HG02678 (cell line): ENCODE data around the gene RANGAP1.

Experiments
- ATAC-seq: cut with Tn5 transposase; IDR thresholded peaks from one replicate; pipeline ENCODE4 v1.9.1; 2021; ENCODE audit warnings: mild to moderate bottlenecking, moderate library complexity; ENCODE audit not compliant: unreplicated experiment

Gene RANGAP1, protein sequence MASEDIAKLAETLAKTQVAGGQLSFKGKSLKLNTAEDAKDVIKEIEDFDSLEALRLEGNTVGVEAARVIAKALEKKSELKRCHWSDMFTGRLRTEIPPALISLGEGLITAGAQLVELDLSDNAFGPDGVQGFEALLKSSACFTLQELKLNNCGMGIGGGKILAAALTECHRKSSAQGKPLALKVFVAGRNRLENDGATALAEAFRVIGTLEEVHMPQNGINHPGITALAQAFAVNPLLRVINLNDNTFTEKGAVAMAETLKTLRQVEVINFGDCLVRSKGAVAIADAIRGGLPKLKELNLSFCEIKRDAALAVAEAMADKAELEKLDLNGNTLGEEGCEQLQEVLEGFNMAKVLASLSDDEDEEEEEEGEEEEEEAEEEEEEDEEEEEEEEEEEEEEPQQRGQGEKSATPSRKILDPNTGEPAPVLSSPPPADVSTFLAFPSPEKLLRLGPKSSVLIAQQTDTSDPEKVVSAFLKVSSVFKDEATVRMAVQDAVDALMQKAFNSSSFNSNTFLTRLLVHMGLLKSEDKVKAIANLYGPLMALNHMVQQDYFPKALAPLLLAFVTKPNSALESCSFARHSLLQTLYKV

DNA sequence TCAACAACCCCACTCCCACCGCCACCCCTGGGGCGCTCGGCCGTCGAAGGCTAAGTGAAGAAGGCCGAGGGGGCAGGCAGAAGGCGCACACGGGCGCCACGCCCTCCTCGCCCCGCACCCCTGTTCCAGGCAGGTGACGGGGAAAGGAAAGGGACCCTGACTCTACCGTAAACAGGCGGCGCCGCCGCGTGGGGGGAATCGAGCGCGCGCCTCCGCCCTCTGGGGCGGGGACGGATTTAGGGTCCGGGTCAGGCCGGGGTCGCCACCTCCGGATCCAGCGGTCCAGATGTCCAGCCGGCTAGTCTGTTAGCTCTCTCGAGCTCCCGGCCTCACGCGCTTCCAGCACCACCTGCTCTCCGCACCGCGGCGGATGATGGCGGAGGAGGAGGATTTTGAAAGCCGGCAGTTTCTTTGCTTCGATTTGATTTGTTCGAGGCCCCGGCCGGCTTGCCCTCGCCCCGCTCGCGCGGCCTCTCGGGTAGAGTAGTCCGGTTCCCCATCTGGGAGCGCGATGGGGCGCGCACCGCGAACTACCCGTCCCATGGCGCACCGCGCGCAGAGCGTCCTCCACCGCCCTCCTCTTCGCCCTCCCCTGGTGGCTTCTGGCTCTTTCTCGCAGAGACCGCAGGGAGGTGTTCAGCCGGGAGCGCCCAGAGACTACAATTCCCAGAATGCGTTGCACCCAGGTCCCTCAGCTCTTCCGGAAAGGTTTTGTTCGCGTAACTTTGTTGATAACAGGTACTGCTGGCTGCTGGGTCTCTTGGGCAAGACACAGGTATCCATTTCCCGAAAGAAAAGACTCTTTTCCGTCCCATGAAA lies at the start of gene RANGAP1:
Gene RANGAP1 (minus strand): TSS at position 368 of the 819 bp plus-strand sequence. CDS start 5,143 bp downstream, outside the sequence.
- peak; percentile 97 for ATAC-seq

DNA sequence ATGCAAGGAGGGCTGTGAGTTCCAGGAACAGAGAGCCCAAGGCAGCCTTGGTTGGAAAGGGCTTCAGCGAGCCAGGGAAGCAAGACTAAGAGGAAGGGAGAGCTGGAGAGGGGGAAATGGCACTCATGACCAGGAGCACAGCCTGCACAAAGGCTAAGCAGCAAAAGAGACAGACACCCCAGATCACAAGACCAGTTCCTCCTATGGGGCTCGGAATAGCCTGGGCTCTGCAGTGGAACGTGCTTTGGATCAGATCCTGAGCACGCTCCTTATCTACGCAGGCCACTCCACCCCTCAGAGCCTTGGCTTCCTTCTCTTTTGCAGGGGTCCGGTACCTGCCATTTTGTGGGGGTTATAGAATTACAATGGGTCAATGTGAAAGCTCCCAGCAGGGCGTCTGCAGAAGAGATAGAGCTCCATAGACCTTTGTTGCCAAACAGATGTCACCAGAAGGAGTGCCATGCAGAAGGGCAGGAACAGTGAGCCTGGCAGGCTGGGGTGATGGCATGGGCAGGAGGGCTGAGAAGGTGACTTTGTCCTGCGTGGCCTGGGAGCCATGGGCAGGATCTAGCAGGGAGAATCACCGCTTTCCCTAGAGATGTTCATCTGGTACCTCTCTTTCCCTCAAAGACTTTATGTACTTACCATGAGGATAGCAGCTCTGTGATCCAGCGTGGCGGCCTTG lies 49.1 kb upstream of the RANGAP1 start:
- no peak for ATAC-seq

DNA sequence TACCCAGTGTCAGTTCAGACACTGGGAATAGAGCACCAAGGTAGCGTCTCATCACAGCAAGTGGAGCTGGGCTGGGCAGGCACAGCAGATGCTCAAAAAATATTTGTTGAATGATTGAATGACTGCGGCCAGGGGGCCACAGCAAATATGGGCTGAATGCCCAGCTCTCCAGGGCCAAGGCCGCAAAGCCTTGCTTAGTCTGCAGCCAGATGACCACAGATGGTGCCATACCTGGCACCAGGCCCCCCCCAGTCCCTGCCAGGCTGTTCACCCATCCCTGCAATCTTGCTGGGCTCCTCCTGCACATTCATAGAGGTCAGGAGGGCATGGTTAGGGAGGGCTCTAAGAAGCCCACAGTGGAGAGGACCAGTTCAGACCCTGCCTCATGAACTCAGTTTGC lies 48.2 kb upstream of the RANGAP1 start:
- no peak for ATAC-seq

DNA sequence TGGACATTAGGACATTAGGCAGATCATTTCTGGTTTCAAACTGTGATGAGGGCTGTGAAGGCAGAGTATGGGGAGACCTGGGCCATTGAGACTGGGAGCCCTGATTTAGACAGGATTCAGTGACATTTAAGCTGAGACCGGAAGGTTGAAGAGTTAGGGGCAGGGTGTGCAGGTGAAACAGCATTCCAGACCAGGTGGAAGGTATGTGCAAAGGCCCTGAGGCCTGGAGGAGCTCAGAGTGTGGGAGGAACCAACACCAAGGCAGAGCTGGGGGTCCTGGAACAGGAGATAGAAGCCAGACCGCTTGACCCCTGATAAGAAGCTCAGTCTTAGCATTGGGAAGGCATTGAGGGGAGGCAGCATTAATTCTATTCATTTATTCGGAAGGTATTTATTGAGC lies 47.8 kb upstream of the RANGAP1 start:
- ATAC-seq: no peak

DNA sequence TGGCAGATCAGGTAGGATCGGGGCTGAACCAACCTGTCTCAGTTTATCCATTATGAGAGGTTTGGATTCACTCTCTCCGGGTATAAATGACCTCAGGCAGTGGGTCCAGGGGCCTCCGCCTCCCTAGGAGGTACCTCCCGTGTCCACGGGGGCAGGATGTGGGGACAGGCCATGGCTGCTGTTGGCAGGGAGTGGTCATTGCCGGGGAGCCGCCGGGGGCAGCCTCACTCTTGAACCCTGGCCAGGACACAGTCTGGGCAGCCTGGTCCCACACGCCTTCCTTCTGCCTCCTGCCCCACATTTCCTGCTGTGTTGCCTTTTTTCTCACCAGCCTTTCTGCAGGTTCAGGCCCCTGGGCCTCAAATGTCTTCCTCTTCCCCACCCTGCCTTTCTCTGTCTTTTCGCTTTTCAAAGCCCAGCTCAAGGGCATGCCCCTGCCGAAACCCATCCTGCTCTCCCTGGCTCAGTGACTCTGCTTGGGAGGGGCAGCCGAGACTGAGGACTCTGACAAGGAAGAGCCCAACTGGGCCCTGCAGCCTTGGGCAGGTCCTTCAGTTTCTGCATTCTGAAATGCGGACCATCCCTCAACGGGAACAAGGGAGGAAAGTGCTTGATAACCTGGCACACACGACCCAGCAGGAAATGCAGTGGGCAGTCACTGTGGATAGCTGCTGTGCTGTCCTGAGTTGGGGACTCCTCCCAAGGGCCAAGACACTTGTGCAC lies 46.4 kb upstream of the RANGAP1 start:
- no peak for ATAC-seq

DNA sequence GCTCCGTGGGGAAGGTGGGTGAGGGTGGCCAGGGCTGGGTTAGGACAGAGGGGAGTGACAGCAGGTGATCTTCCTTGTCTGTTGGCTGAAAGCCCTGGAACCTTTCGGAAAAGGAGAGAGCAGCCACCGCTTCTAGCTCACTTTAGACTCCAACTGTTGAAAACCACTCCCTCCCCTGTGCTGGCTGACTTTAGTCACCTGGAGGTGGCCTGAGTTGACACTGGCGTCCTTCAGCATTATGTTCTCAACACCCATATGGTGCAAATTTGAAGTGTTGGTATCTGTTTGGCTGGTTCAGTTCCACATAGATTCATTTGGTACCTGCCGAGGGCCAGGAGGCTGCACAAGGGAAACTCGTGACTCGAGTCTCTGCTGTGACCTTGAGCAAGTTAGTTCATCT lies 44.2 kb upstream of the RANGAP1 start:
- ATAC-seq: no peak

DNA sequence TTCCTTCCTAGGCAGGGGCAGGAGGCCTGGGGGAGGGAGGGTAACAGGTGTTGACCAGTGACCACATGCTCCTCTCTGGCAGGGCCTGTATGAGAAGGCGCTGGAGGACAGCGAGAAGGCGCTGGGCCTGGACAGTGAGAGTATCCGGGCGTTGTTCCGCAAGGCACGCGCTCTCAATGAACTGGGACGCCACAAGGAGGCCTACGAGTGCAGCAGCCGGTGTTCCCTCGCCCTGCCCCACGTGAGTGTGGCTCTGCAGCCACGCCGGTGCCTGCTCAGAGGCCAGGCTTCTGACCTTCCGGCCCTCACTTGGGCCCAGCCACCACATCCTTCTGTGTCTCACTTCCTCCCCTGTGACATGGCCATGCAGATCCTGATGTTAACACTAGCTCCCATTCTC lies 41.1 kb upstream of the RANGAP1 start:
- no peak for ATAC-seq

DNA sequence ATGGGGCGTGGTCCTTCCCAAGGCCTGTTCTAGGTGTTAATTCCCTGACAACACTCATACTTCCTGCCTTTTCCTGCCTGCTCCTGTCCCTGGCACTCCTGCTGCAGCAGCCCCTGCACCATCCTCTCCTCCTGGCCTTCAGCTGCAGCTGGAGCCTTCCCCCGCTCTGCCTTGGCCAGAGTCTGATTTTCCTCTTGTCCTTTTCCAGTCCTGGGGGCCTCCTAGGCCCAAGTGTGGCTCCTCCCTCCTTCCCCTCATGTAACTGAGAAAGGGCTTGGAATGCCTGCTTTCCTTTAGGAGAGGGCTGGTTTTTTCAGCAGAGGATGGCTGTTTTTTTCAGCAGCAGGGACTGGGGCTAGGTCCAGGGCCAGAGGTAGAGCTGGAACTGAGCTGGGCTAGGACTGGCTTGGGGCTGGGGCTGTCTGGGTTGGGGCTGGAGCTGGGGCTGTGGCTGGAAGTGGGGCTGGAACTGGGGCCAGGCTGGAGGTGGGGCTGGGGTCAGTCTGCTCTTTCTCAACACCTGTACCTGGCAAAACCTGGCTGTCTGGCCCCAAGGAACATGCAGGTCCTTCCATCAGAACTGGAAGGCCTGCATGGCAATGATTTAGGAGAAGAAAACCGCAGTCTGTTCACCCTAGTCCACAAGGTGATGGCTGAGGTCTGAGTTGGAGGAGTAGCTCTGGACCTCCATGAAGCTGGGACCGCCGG lies 39.0 kb upstream of the RANGAP1 start:
- ATAC-seq: no peak

DNA sequence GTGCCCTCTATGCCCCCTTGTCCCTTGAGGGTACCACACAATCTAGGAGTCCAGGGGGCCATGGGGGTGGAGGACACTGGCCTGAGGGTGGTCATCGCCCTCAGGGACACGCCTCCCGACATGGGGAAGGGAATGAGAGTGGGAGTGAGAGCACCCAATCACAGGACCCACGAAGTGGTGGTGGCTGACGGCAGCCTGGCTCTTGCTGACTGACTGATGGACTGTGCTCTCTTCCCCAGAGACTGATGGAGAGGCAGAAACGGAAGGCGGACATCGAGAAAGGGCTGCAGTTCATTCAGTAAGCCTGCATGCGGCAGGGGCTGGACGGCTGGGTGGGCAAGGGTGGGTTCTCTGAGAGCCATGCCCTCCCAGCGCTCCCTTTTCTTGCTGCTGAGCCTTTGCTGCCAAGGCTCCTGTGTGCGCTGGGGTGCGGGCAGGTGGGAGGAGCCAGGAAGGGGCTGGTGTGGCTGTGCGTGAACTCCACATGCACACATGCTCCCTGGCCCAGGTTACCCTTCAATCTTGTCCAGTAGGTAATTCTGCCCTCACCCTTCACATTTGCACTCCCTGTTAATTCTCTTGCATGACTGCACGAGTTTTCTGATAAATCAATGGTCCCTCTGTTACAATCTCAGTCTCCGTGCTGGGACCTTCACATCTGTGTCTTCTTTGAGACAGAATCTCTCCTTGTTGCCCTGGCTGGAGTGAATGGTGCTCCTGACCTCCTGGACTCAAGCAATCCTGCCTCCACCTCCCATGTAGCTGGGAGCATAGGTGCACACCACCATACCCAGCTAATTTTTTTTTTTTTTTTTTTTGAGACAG lies 34.6 kb upstream of the RANGAP1 start:
- ATAC-seq: no peak

DNA sequence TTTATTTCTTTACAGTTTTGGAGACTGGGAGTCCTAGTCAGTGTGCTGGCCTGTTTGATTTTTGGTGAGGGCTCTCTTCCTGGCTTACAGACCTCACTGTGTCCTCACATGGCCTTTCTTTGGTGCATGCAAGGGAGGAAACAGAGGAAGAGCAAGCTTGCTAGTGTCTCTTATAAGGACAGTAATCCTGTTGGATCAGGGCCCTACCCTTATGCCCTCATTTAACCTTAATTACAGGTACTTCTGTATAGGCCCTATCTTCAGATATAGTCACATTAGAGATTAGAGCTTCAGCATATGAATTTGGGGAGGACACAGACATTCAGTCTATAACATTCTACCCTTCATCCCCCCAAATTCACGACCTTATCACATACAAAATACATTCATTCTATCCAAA lies 29.6 kb upstream of the RANGAP1 start:
- ATAC-seq: no peak

DNA sequence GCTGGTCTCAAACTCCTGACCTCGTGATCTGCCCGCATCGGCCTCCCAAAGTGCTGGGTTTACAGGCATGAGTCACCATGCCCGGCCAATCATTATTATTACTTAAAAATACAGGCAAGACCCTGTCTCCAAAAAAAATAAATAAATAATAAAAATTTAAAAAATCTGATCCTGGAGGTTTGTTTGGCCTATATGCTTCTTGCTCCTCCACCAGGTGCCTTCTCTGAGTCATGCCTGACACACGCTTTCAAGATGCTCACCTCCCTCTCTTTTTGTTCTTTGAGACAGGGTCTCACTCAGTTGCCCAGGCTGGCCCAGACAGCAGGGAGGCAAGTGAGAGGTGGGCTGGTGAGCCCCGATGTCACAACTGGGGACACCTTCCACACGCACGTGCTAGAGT lies 28.8 kb upstream of the RANGAP1 start:
- ATAC-seq: no peak

DNA sequence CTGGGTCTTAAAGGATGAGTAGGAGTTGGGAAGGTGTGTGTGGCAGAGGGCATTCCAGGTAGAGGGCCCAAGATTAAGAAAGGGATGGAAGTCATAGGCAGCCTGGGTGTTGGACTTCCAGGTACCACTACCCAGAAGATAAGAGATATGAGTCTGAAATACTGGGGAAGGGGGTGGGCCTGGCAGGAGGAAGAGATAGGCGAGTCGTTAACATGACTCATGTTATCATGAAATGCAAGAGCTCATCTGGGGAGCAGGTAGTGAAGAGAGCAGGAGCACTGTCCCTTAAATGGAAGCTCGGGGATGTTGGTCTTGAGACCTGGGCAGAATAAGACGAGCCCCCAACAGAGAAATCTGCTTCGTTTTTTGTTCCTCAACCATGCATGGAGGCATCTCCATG lies 25.5 kb upstream of the RANGAP1 start:
- no peak for ATAC-seq

DNA sequence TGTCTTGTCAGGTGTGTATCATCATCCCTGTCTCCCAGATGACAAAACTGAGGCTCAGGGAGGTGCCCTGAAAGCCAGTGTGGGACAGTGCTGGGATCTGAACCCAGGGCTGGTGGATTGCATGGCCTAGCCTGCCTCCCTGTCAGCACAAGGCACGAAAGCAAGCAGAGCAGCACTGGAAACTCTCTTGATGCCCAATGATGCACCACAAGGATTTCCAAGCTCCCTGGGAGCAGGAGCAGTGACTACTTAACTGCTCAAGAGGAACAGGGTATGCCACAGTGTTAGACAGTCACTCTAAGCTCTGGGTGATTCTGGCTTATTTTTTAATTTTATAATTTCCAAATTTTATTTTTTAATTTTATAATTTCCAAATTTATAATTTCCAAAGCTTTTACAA lies 24.3 kb upstream of the RANGAP1 start:
- ATAC-seq: no peak

DNA sequence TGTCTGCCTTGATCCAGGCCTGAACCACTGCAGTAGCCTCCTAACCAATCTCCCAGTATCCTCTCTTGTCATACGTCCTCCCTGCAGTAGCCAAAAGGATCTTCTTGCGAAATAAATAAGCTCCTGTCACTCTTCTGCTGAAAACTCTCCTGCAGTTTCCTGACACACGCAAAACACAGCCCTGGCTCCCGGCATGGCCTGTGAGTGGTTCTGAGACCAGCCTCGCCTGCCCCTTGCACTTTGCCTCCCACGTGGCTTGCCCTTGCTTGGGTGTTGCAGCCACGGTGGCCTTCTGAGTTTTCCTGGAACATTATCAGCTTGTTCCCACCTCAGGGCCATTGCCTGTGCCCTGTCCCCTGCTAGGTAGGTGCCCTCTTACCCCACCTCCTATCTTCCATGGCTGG lies 22.6 kb upstream of the RANGAP1 start:
- no peak for ATAC-seq

DNA sequence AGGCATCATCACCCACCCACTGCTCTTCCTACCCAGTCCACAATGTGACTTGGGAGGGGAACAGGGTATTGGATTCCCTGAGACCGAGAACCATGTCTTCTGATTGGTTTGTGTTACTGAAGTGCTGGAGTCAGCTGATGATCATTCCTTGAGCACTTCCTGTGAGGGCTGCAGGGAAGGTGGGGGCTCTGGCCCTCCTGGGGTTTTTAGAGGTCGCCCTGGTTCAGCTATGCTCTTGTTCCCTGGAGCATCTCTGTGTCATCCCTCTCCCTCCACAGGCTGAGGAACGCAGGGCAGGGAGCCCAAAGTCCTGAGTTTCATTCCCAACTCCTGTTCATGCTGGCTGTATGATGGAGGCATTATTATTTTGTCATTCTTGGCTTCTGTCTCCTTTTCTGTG lies 22.1 kb upstream of the RANGAP1 start:
- no peak for ATAC-seq

DNA sequence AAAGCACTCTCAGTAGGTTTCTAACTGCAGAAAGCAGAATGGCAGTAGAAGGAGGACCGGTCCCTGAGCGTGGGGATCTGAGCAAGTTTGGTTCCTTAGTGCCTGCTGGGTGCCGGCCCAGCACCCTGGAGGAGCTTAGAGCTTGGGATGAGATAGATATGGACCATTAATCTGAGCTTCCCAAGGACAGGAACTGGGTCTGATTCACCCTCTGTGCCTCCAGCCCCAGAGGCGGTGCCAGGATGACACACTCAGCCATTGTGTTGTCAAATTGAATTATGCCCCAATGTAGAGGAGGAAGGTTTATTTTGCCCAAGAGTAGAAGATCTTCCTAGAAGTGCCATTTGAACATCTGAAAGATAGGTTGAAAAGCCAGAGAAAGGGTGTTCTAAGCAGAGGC lies 19.7 kb upstream of the RANGAP1 start:
- ATAC-seq: no peak

DNA sequence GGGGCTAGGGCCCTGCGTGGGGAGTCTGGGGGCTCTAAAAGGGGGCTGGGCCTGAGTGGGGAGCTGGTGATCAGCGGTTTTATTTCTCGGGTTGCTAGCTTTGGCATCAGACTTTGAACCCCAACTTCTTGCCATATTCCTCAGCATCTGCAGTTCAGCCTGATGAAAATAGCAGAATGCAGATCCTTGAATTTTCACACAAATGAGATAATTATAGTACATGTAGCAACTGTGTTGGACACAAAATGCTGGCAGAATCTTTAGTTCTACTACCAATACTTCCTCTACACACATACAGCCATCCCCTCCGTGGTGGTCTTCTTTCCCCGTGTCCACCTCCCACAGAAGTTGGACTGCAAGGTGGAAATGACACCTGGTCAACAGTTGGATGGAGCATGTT lies 16.8 kb upstream of the RANGAP1 start:
- ATAC-seq: no peak

DNA sequence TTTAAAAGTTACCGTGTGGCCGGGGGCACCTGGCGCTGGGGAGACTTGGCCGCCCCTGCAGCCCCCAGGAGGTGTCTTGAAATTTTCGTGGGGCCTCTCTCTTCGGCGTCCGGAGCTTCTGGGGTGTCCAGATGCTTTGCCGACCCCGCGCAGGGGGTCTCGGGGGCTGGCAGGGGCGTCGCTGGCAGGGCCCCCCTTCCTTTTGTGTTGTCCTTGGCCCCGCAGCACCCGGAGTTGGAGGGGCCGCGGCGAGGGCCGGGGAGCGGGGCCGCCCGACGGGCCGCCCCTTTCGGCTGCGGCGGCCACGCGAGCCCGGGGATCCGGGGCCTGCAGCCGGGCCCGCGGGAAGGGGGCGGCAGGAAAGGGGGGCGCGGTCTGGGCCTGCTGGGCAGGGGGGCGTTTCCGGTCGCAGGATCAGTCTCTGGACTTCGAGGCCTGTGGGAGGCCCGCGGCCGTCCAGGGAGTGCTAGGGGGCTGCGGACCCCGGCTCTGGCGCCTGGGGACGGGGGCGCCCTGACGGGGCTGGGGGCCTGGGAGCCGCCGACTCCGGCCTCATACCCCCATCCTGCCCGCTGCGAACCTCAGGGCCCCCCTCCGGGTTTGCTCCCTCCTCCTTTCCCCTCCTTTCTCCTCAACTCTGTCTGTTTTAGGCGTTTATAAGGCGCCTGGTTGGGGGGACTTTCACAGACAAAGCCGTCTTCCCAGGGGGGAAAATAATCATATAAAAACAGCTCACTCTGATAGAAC lies 16.2 kb upstream of the RANGAP1 start:
- no peak for ATAC-seq
